Lower lobe of right lung (tissue), 2 donors: ENCODE data around the gene TRMU. TPM values are rescaled to one million over a fixed set of nuclear protein-coding genes. Genes with fewer than 3 reads are reported as not detected.

ENCODE experiments used
- ATAC-seq, 2 donors: fragments of 200-7000 bp; cut with Tn5 transposase; one replicate each; pipeline ENCODE4 v1.9.1; 2020 to 2022; ENCODE audit warnings: mild to moderate bottlenecking in 2 of 2, moderate library complexity in 2 of 2
- DNase-seq: peaks from one replicate; pipeline ENCODE4 v3.0.0-alpha.2; 2020
- H3K27ac ChIP-seq: fragments of 200-600 bp; one replicate; pipeline ENCODE4 v1.8.0; 2022
- H3K27me3 ChIP-seq: fragments of 200-600 bp; one replicate; pipeline ENCODE4 v1.8.0; 2022; ENCODE audit warnings: low read depth
- H3K36me3 ChIP-seq: fragments of 200-600 bp; one replicate; pipeline ENCODE4 v1.8.0; 2022; ENCODE audit warnings: mild to moderate bottlenecking
- H3K4me1 ChIP-seq: fragments of 200-600 bp; one replicate; pipeline ENCODE4 v1.8.0; 2022
- H3K4me3 ChIP-seq: fragments of 200-600 bp; one replicate; pipeline ENCODE4 v1.8.0; 2022; ENCODE audit warnings: mild to moderate bottlenecking
- H3K9me3 ChIP-seq: fragments of 200-600 bp; one replicate; pipeline ENCODE4 v1.8.0; 2022
- CTCF ChIP-seq: fragments of 200-600 bp; IDR thresholded peaks from one replicate; pipeline ENCODE4 v1.8.0; 2022; ENCODE audit warnings: antibody characterized with exemption, mild to moderate bottlenecking
- intact Hi-C: fragments of 100-400 bp; cut with DNase I; formaldehyde crosslinking; loops from one replicate; pipeline ENCODE4 v1.11.0; 2022
- total RNA-seq: library from RNA; stranded (reverse); fragmentation: NEBNext Ultra II Directional; extraction: Animal tissue kit (Norgen Biotek cat#: 25700); gene quantifications from one replicate; pipeline ENCODE4 v1.2.1, GENCODE V29; 2021
- donor health status: DM: no; HTN: yes; CAD: no; lungs with severe emphysema.

Gene TRMU
- total RNA-seq, 1 donor from 2014 or later: 33.5 TPM

DNA sequence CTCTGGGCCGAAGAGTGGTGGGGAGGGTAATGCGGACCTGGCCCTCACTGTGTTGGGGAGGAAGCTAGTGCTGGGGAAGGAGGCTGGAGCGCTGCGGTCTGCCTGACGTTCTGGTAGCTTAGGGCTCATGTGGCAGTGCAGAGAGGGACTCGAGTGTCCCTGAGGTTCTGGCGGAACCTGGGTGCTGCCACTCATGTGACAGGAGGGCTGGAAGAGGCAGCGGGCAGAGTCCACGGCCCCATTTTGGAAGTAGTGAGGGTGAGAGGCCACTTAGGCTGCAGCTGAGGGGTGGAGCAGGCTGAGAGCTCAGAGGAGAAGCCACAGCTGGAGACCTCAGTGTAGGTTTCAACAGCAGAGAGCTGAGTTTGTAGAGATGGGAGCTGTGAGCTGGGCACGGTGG, 16.2 kb upstream of the TRMU start:
- DNase-seq: peak; percentile 14
- no peak for ATAC-seq
- TF ChIP-seq CTCF: no peak
- Histone ChIP-seq H3K36me3 (no peaks in the 10 kb centered on the region), H3K9me3 (no peaks in the 10 kb centered on the region), H3K27ac (no peak overlapping the region), H3K27me3 (no peaks in the 10 kb centered on the region), H3K4me1 (no peaks in the 10 kb centered on the region), H3K4me3 (no peak overlapping the region)
- intact Hi-C loops: no loop called here

DNA sequence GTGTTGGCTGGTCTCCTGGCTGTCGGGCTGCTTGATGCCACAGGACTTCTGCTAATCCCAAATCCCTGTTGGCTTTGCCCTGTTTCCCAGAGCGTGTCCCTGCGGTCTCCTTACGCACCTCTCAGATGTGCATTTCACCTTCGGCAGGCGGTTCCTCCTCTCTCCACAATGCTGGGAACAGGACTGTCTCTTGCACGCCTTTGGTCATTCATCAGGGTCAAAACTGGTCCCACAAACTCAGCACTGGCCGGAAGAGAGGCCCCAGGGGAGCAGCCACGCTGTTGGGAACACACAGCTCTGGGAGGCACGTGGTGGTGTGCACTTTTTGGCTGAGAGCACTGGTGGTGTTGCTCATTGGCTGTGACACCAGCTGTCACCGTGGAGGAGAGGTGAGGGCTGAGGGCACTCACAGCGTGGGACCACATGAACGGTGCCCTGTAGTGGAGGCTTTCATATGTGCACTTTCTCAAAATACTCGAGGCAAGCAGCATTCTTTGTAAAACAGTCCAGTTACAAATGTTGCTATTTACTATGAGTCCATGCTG, 15.3 kb upstream of the TRMU start:
- Histone ChIP-seq H3K4me3 (no peak overlapping the region), H3K27me3 (no peaks in the 10 kb centered on the region), H3K9me3 (no peaks in the 10 kb centered on the region), H3K27ac (no peak overlapping the region), H3K4me1 (no peaks in the 10 kb centered on the region), H3K36me3 (no peaks in the 10 kb centered on the region)
- intact Hi-C loops: no loop called here
- TF ChIP-seq CTCF: no peak
- ATAC-seq (no peak), DNase-seq (no peak)

- no peaks in the 10 kb centered on the region for H3K9me3 ChIP-seq
- no peak for ATAC-seq
- DNase-seq: no peak
- no peaks in the 10 kb centered on the region for H3K4me1 ChIP-seq
- intact Hi-C loops: no loop called here
- no peaks in the 10 kb centered on the region for H3K36me3 ChIP-seq
- TF ChIP-seq CTCF: no peak
- no peak overlapping the region for H3K4me3 ChIP-seq
- H3K27me3 ChIP-seq: no peaks in the 10 kb centered on the region
- no peak overlapping the region for H3K27ac ChIP-seq
Observed at GRCh38 chr22:46320716-46321386, 14.7 kb upstream of the TRMU start.

DNA sequence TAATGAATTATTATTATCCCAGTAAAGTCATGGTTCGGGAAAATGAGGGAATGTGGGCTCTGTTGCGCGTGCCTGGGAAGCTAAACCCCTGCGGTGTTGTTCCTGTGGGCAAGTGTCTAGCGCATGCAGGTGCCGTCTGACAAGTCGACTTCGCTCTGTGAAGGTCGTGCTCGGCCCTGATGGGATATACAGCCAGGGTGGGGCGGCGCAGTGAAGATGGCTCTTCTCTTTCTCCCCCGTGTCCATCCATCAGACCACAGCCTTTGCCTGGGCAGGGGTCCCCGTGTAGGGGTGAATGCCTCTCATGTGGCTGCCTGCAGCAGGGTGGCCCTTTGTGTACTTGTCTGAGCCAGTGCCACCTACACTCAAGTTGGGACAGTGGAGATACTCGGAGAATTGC, 12.8 kb upstream of the TRMU start:
- Histone ChIP-seq H3K9me3 (no peaks in the 10 kb centered on the region), H3K4me3 (no peak overlapping the region), H3K4me1 (no peaks in the 10 kb centered on the region), H3K27me3 (no peaks in the 10 kb centered on the region), H3K27ac (no peak overlapping the region), H3K36me3 (no peaks in the 10 kb centered on the region)
- no peak for TF ChIP-seq CTCF
- ATAC-seq (no peak), DNase-seq (no peak)
- intact Hi-C loops: no loop called here

GRCh38 chr22:46323162-46323561, 12.4 kb upstream of the TRMU start:
- no peak for TF ChIP-seq CTCF
- Histone ChIP-seq H3K4me3 (no peak overlapping the region), H3K9me3 (no peaks in the 10 kb centered on the region), H3K4me1 (no peaks in the 10 kb centered on the region), H3K27me3 (no peaks in the 10 kb centered on the region), H3K36me3 (no peaks in the 10 kb centered on the region), H3K27ac (no peak overlapping the region)
- DNase-seq: peak; percentile 34
- intact Hi-C loops: no loop called here
- ATAC-seq: no peak
